DND-41 (cell line): Measurements from ENCODE around the gene CC2D2A.

Source experiments
- ATAC-seq: fragments of 200-7000 bp; cut with Tn5 transposase; 3 replicates; pipeline ENCODE4 v1.9.1; 2021; ENCODE audit warnings: low read depth; ENCODE audit not compliant: insufficient read depth
- DNase-seq: peaks from one replicate; pipeline ENCODE4 v3.0.0-alpha.2; 2020
- H2AFZ ChIP-seq: 2 replicates; pipeline ENCODE4 v1.6.0; 2012; ENCODE audit warnings: low read depth, low read length
- H3K27ac ChIP-seq: 2 replicates; pipeline ENCODE4 v1.5.1; 2012; ENCODE audit warnings: low read length, inconsistent platforms
- H3K27me3 ChIP-seq: fragments of 200-600 bp; sonication (generic); 2 replicates; pipeline ENCODE4 v1.6.0; 2012; ENCODE audit warnings: low read length, mild to moderate bottlenecking, inconsistent platforms; ENCODE audit not compliant: insufficient read depth, poor library complexity
- H3K36me3 ChIP-seq: 2 replicates; pipeline ENCODE4 v1.5.1; 2012; ENCODE audit warnings: low read length, inconsistent platforms; ENCODE audit not compliant: insufficient read depth
- H3K4me1 ChIP-seq: 2 replicates; pipeline ENCODE4 v1.5.1; 2012; ENCODE audit warnings: mild to moderate bottlenecking, low read length; ENCODE audit not compliant: insufficient read depth
- H3K4me2 ChIP-seq: 2 replicates; pipeline ENCODE4 v1.6.0; 2012; ENCODE audit warnings: mild to moderate bottlenecking, moderate library complexity, low read length, inconsistent platforms; ENCODE audit not compliant: insufficient read depth
- H3K4me3 ChIP-seq, 2 experiments: fragments of 200-600 bp in 1 of 2; shearing (Covaris generic) in 1 of 2; 2 replicates each; pipeline ENCODE4 v1.5.1; 2012 to 2016; ENCODE audit warnings: inconsistent platforms in 2 of 2, low read length in 2 of 2, mild to moderate bottlenecking in 2 of 2, low read depth in 1 of 2, moderate library complexity in 1 of 2
- H3K79me2 ChIP-seq: 2 replicates; pipeline ENCODE4 v1.6.0; 2012; ENCODE audit warnings: low read length, inconsistent platforms; ENCODE audit not compliant: insufficient read depth
- H3K9ac ChIP-seq: 2 replicates; pipeline ENCODE4 v1.6.0; 2012; ENCODE audit warnings: low read depth, mild to moderate bottlenecking, inconsistent platforms, low read length, moderate library complexity
- H3K9me3 ChIP-seq: 2 replicates; pipeline ENCODE4 v1.5.1; 2012; ENCODE audit warnings: low read length, moderate library complexity, mild to moderate bottlenecking, inconsistent platforms; ENCODE audit not compliant: insufficient read depth, severe bottlenecking
- H4K20me1 ChIP-seq: 2 replicates; pipeline ENCODE4 v1.6.0; 2012; ENCODE audit warnings: low read length; ENCODE audit not compliant: insufficient read depth
- EZH2 ChIP-seq: IDR thresholded peaks from 3 replicates; pipeline ENCODE4 v1.6.1; 2012; ENCODE audit warnings: borderline replicate concordance, low read depth, mild to moderate bottlenecking, moderate library complexity, low read length, inconsistent platforms; ENCODE audit not compliant: severe bottlenecking
- TF ChIP-seq, protein P1 (sequence below): IDR thresholded peaks from 2 replicates; pipeline ENCODE4 v1.5.1; 2012; ENCODE audit warnings: borderline replicate concordance, low read length, moderate library complexity, mild to moderate bottlenecking; ENCODE audit not compliant: poor library complexity, severe bottlenecking; ENCODE audit errors: extremely low read depth

The CC2D2A gene

DNA sequence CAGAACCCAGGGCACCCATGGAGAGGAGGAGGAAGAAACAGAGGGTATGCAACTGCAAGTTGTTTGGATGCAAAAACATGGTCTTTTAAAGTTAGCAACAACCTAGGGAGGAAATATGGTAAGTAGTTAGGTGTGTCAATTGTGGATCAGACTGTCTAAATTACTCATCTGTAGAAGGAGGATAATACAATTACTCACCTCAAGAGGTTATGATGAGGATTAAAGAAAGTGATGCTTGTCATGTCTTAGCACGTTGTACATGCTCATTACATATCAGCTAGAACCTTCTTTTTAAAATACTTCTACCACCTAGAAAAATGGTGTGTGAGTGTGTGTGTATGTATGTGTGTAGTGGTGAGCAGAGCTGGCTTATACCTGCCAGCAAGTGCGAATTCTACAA lies 44.2 kb upstream of the CC2D2A start:
- Histone ChIP-seq H3K27me3 (no peaks in the 10 kb centered on the region), H3K79me2 (no peaks in the 10 kb centered on the region), H3K4me3 (no peak overlapping the region), H3K9ac (no peak overlapping the region), H3K27ac (no peak overlapping the region), H3K9me3 (no peaks in the 10 kb centered on the region), H3K4me1 (peaks cover 3% of the 10 kb centered on the region; the same call in 1 of the 2 replicates), H3K36me3 (no peaks in the 10 kb centered on the region), H4K20me1 (no peaks in the 10 kb centered on the region), H2AFZ (no peak overlapping the region), H3K4me2 (no peak overlapping the region)
- no peak for TF ChIP-seq EZH2
- TF ChIP-seq, protein P1, sequence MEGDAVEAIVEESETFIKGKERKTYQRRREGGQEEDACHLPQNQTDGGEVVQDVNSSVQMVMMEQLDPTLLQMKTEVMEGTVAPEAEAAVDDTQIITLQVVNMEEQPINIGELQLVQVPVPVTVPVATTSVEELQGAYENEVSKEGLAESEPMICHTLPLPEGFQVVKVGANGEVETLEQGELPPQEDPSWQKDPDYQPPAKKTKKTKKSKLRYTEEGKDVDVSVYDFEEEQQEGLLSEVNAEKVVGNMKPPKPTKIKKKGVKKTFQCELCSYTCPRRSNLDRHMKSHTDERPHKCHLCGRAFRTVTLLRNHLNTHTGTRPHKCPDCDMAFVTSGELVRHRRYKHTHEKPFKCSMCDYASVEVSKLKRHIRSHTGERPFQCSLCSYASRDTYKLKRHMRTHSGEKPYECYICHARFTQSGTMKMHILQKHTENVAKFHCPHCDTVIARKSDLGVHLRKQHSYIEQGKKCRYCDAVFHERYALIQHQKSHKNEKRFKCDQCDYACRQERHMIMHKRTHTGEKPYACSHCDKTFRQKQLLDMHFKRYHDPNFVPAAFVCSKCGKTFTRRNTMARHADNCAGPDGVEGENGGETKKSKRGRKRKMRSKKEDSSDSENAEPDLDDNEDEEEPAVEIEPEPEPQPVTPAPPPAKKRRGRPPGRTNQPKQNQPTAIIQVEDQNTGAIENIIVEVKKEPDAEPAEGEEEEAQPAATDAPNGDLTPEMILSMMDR: no peak
- ATAC-seq (no peak), DNase-seq (no peak)

DNA sequence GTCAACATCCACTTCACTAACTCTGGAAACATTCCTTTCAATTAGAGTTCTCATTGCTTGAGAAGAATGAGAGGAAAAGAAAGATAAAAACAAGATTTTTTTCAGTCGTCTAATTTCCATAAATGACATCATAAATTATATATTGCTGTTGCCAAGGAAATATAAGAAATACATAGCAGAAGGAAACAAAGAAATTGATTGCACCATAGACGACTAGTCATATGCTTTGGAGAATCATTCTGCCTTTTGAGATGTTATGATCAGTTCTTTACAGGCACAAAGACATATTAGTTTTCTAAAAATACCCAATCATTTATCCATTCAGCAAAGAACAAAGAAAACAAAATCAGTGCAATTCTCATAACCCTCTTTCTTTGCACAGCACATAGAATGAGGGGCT lies 42.5 kb upstream of the CC2D2A start:
- TF ChIP-seq EZH2: no peak
- TF ChIP-seq, protein P1: no peak
- H3K27me3 ChIP-seq: no peaks in the 10 kb centered on the region
- H2AFZ ChIP-seq: no peak overlapping the region
- no peak overlapping the region for H3K27ac ChIP-seq
- H3K36me3 ChIP-seq: no peaks in the 10 kb centered on the region
- H3K9me3 ChIP-seq: no peaks in the 10 kb centered on the region
- DNase-seq: no peak
- H3K79me2 ChIP-seq: no peaks in the 10 kb centered on the region
- H3K4me2 ChIP-seq: no peak overlapping the region
- H3K4me1 ChIP-seq: peaks cover 3% of the 10 kb centered on the region; the same call in 1 of the 2 replicates
- H3K4me3 ChIP-seq: no peak overlapping the region
- no peak for ATAC-seq
- H3K9ac ChIP-seq: no peak overlapping the region
- H4K20me1 ChIP-seq: no peaks in the 10 kb centered on the region

DNA sequence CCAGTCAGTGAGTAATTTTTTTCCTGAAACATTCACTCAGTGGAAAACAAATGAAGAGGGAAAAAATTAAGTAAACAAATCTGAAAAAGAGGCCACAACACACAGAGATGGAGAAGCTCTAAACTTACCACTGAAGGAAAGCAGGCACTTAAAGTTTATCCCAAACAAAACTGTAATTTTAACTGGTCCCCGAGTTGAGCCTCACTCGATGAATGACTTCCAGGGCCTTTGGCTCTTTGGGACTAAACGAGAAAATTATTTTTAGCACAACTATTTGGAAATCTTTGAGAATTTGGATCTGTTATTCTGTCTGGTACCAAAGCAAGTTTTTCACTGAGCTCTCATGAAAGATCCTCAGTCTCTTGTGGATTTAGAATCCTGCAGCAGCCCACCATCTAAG lies 42.0 kb upstream of the CC2D2A start, which contains the start of gene C1QTNF7:
C1QTNF7 (plus strand) TSS at position 333 of the 400 bp plus-strand sequence. CDS start 7,711 bp downstream, outside the sequence.
- Histone ChIP-seq H3K4me3 (no peak within 1 kb of the TSS), H3K9ac (no peak within 1 kb of the TSS), H3K27ac (no peak within 1 kb of the TSS), H3K9me3 (no peaks in the 10 kb centered on the region), H3K36me3 (no peaks in the 10 kb centered on the region), H3K27me3 (no peaks in the 10 kb centered on the region), H3K79me2 (no peaks in the 10 kb centered on the region), H3K4me1 (peaks cover 3% of the 10 kb centered on the region; the same call in 1 of the 2 replicates), H3K4me2 (no peak within 1 kb of the TSS), H4K20me1 (no peaks in the 10 kb centered on the region), H2AFZ (no peak within 1 kb of the TSS)
- ATAC-seq (no peak), DNase-seq (no peak)
- TF ChIP-seq EZH2: no peak
- TF ChIP-seq, protein P1: no peak

DNA sequence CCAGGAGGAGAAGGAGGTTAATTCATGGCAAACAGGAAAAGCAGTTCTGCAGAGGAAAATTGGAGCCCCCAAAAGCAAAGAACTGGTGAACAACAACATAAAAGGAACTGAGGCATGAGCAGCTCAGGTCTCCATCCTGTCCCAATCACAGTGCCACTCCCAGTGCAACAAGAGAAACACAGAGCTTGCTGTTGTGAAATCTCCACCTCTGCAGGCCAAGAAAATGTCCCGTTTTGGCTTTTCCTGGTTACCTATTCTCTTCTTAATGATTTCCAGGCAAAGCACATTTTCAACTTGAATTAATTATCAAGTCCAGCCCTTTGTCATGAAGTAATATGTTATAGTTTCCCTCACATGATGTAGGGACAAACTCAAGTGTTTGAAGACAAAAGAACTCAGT lies 41.1 kb upstream of the CC2D2A start:
- Histone ChIP-seq H3K9me3 (no peaks in the 10 kb centered on the region), H3K36me3 (no peaks in the 10 kb centered on the region), H3K4me3 (no peak overlapping the region), H3K4me1 (peaks cover 3% of the 10 kb centered on the region; the same call in 1 of the 2 replicates), H3K79me2 (no peaks in the 10 kb centered on the region), H3K9ac (no peak overlapping the region), H3K4me2 (no peak overlapping the region), H3K27ac (no peak overlapping the region), H2AFZ (no peak overlapping the region), H4K20me1 (no peaks in the 10 kb centered on the region), H3K27me3 (no peaks in the 10 kb centered on the region)
- no peak for ATAC-seq
- no peak for DNase-seq
- no peak for TF ChIP-seq EZH2
- TF ChIP-seq, protein P1: no peak
